Stimulated activated CD8-positive, alpha-beta memory T cell treated with anti-CD3 and anti-CD28 coated beads, Interleukin-15, amount 100 ng/mL, for 24 hours (primary cell): Measurements from ENCODE around the gene CLOCK.

Source experiments
- DNase-seq: peaks from one replicate; pipeline ENCODE4 v3.0.0-alpha.2; 2020; ENCODE audit warnings: low read depth

CLOCK gene

DNA sequence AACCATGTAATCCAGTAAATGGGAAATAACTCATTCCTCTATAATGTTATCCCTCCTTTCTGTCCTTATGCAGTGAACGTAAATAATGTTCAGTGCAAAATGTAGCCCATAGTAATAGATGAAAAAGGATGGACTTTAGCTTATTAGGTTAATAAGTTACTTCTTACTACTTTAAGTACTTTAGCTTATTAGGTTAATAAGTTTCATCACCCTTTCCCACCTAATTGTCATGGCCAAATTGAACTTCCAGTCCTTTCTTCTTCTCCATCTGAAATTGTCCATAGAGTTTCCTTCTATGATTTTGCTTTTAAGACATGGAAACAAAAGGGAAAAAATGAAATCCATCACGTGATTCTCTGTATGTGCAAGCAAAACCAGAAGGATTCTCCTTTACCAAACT lies 166.1 kb downstream of the CLOCK start:
- DNase-seq: no peak

DNA sequence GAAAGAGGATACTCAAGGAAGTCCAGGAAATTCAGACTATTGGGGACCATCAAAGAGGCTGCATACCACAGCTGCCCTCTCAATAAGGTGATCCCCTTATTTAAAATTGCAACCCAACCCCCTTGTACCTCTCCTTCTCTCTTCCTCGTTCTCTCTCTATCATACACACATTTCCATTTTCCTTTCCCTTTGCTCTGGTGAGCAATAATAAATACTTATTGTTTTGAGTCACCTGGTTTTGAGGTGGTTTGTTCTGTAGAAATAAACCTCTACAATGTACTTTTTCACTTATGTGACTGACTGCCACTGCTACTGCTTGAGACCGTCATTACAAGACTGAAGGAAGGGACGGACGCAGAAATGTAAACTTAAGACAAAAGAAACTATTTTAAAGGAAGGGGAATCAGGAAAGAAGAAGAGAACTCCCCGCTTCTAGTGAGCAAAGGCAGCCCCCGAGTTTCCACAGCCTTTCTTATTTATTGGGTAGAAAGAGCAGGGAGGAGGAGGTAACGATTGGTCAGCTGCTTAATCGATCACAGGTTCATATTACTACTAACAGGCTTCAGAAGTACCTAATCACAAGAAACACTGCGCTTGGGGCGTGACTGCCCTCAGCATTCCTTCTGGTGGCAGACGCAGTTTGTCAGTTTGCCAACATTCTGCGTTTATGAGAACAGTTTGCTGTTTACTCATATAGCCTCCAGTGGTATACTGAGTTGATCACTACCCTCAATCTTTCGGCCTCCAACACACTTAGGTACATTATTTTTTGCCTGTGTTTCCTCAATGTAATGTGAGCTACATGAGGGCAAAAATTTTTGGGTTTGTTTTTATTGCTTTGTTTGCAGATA lies 167.9 kb downstream of the CLOCK start:
- no peak for DNase-seq
